K562 (cell line): ENCODE results near the gene NCL. TPM values are rescaled to one million over a fixed set of nuclear protein-coding genes. Genes with fewer than 3 reads are reported as not detected.
"Not testable (repeated sequence)": the region's sequence is repeated elsewhere in the genome, so short reads cannot be mapped to it uniquely, and the experiment has no call there.

Experiments
- ATAC-seq: fragments of 200-7000 bp; cut with Tn5 transposase; 3 replicates; pipeline ENCODE4 v1.9.1; 2020; ENCODE audit warnings: moderate library complexity
- BruUV-seq: library from RNA; stranded (reverse); fragments of 400-500 nt; replicated peaks from 2 replicates; lab custom pipeline; 2021; lab: Mats Ljungman, UMichigan
- CTCF ChIA-PET: fragments of 300-600 bp; formaldehyde crosslinking; extraction: SDS; loops from one replicate; lab custom pipeline; 2021; ENCODE audit warnings: low intra/inter-chr PET ratio; lab: Yijun Ruan, JAX
- POLR2A ChIA-PET: fragments of 300-600, 350-650 bp; sonication (Branson Sonifier 250); formaldehyde crosslinking; extraction: SDS; loops from one replicate; lab custom pipeline; 2021; ENCODE audit warnings: antibody characterized with exemption, inconsistent platforms; lab: Yijun Ruan, JAX
- DNase-seq, 4 experiments: peaks; one replicate each; pipeline versions ENCODE4 v3.0.0 to v3.0.0-alpha.2; 2011 to 2018; ENCODE audit warnings: low spot score in 3 of 4, mixed read lengths in 3 of 4; ENCODE audit errors: extremely low read depth in 1 of 4
- FAIRE-seq: peaks from 2 replicates; lab custom pipeline; 2011; peaks lifted over from hg19 to GRCh38; lab: Jason Lieb, UNC
- H2AFZ ChIP-seq: 2 replicates; pipeline ENCODE4 v1.6.0; 2011; ENCODE audit warnings: low read depth, low read length, control low read depth, inconsistent platforms
- H3K27ac ChIP-seq: fragments of 200-600 bp; 3 replicates; pipeline ENCODE4 v1.8.0; 2011; ENCODE audit warnings: low read depth, mild to moderate bottlenecking, control low read depth, inconsistent platforms, low read length, moderate library complexity, mixed read lengths; ENCODE audit errors: extremely low read depth
- H3K27me3 ChIP-seq, 2 experiments: fragments of 300-600 bp in 1 of 2; 2 replicates in 1 of 2; 3 replicates in 1 of 2; pipeline versions ENCODE4 v1.6.0 to v1.8.0; 2011; ENCODE audit warnings: inconsistent platforms in 2 of 2, low read length in 2 of 2, mild to moderate bottlenecking in 1 of 2, mixed read lengths in 1 of 2, moderate library complexity in 1 of 2; ENCODE audit not compliant: control insufficient read depth in 2 of 2, insufficient read depth in 2 of 2
- H3K36me3 ChIP-seq: fragments of 300-600 bp; 3 replicates; pipeline ENCODE4 v1.8.0; 2011; ENCODE audit warnings: mild to moderate bottlenecking, low read length, inconsistent platforms; ENCODE audit not compliant: control insufficient read depth, insufficient read depth
- H3K4me1 ChIP-seq, 2 experiments: fragments of 200-600 bp in 1 of 2; replicated peaks in 1 of 2; 2 replicates in 1 of 2; 3 replicates in 1 of 2; pipeline versions ENCODE4 v1.5.1 to v1.8.0; 2011; ENCODE audit warnings: inconsistent platforms in 2 of 2, low read length in 2 of 2, mild to moderate bottlenecking in 1 of 2, mixed read lengths in 1 of 2, moderate library complexity in 1 of 2; ENCODE audit not compliant: control insufficient read depth in 2 of 2, insufficient read depth in 2 of 2
- H3K4me2 ChIP-seq: 2 replicates; pipeline ENCODE4 v1.6.1; 2011; ENCODE audit warnings: low read length, control low read depth, inconsistent platforms, mixed read lengths; ENCODE audit not compliant: insufficient read depth
- H3K4me3 ChIP-seq: fragments of 200-600 bp; sonication (generic), shearing (Covaris generic); 2 replicates; pipeline ENCODE4 v1.5.1; 2016; ENCODE audit warnings: control low read depth, inconsistent platforms
- H3K79me2 ChIP-seq: fragments of 200-600 bp; 3 replicates; pipeline ENCODE4 v1.8.0; 2011; ENCODE audit warnings: low read length, inconsistent platforms; ENCODE audit not compliant: control insufficient read depth, insufficient read depth
- H3K9ac ChIP-seq, 2 experiments: 2 replicates each; pipeline versions ENCODE4 v1.6.0 to v1.6.1; 2011; ENCODE audit warnings: low read depth in 2 of 2, low read length in 2 of 2, control low read depth in 1 of 2, inconsistent platforms in 1 of 2, mild to moderate bottlenecking in 1 of 2, mixed read lengths in 1 of 2; ENCODE audit not compliant: insufficient read depth in 1 of 2
- H3K9me1 ChIP-seq: one replicate; pipeline ENCODE4 v1.6.0; 2011; ENCODE audit warnings: inconsistent platforms, mild to moderate bottlenecking, low read length, moderate library complexity; ENCODE audit not compliant: control insufficient read depth, insufficient read depth
- H3K9me3 ChIP-seq: replicated peaks from 2 replicates; pipeline ENCODE4 v1.5.1; 2011; ENCODE audit warnings: low read depth, low read length, inconsistent platforms; ENCODE audit not compliant: control insufficient read depth, insufficient read depth
- H4K20me1 ChIP-seq: replicated peaks from 2 replicates; pipeline ENCODE4 v1.6.1; 2011; ENCODE audit warnings: low read length, inconsistent platforms, mixed read lengths; ENCODE audit not compliant: control insufficient read depth, insufficient read depth
- TRIM28 ChIP-seq: fragments of 450-650 bp; IDR thresholded peaks from 2 replicates; pipeline ENCODE4 v1.6.1; 2017
- WGBS: fragments of 100-300 bp; shearing (Covaris generic); methylation state at CpG from one replicate; pipeline ENCODE4 v1.1.6; 2016; ENCODE audit warnings: low coverage, mixed read lengths; ENCODE audit not compliant: insufficient coverage; ENCODE audit errors: missing lambda C conversion rate; 5-methylcytosine and 5-hydroxymethylcytosine counted together
- in situ Hi-C: fragments of 300-500 bp; cut with MboI; formaldehyde crosslinking; loops from 4 replicates; pipeline ENCODE4 v1.15.0; 2018; ENCODE audit warnings: inconsistent platforms, mixed read lengths
- intact Hi-C: fragments of 100-400 bp; cut with micrococcal nuclease; formaldehyde crosslinking; loops from 2 replicates; pipeline ENCODE4 v1.14.2; 2022
- polyA plus RNA-seq, 8 experiments: library from polyadenylated mRNA; depleted of rRNA in 4 of 8; stranded (reverse) in 5 of 8; unstranded in 3 of 8; fragments of >200 nt; fragmentation: Nextera tagmentation in 2 of 8; fragmentation: Illumina TruSeq in 1 of 8; extraction: Ambion mirVana in 2 of 8; extraction: Trizol in 1 of 8; gene quantifications; 2 replicates each; pipeline versions ENCODE4 v1.2.1 to v1.2.3, GENCODE V29; 2011 to 2014; ENCODE audit warnings: inconsistent platforms in 1 of 8, missing spikeins in 1 of 8
- total RNA-seq, 7 experiments: library from RNA; depleted of rRNA in 6 of 7; stranded (reverse); fragments of >200 nt in 6 of 7; fragmentation: Illumina TruSeq in 2 of 7; extraction: Trizol in 2 of 7; gene quantifications; 2 replicates each; pipeline versions ENCODE4 v1.2.1 to v1.2.3, GENCODE V29; 2011 to 2021; ENCODE audit warnings: low replicate concordance in 1 of 7

NCL gene
- total and polyA plus RNA-seq, 9 of the 15 experiments (the other 6 are each of a cell fraction or from before 2014, with no cell fraction given): 80.9 to 732 (median 361) TPM

DNA sequence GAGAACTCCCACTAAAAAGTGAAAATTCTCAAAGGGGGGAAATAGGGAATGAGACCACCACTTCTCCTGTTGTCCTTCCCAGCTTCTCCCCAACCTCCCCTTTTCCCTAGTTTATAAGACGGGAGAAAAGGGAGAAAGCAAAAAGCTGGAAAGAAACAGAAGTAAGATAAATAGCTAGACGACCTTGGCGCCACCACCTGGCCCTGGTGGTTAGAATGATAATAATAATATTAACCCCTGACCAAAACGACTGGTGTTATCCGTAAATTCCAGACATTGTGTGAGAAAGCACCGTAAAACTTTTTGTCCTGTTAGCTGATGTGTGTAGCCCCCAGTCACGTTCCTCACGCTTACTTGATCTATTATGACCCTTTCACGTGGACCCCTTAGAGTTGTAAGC lies 56.0 kb downstream of the NCL start:
- DNase-seq, H3K4me1 ChIP-seq, POLR2A ChIA-PET, H3K4me3 ChIP-seq, in situ Hi-C loops, H3K79me2 ChIP-seq, H3K9ac ChIP-seq, H3K4me2 ChIP-seq, H3K9me3 ChIP-seq, H3K27me3 ChIP-seq, H2AFZ ChIP-seq, FAIRE-seq, H3K36me3 ChIP-seq, ATAC-seq, H3K9me1 ChIP-seq, H3K27ac ChIP-seq, H4K20me1 ChIP-seq, BruUV-seq: not testable (repeated sequence)
- CTCF ChIA-PET: interaction anchor here (0.6 kb wide), 1 partner anchor 221 kb away, joined by 4 read pairs; no protein-coding TSS in a partner anchor
- 0 out of 2 replicates have a peak, but pooled peaks have one; percentile 22 for TF ChIP-seq TRIM28
- intact Hi-C loops: loop anchor here (10.0 kb wide), 1 partner anchor 114 kb away; no protein-coding TSS in a partner anchor
- WGBS: 8% methylated on average over 7 of the region's 9 CpGs

DNA sequence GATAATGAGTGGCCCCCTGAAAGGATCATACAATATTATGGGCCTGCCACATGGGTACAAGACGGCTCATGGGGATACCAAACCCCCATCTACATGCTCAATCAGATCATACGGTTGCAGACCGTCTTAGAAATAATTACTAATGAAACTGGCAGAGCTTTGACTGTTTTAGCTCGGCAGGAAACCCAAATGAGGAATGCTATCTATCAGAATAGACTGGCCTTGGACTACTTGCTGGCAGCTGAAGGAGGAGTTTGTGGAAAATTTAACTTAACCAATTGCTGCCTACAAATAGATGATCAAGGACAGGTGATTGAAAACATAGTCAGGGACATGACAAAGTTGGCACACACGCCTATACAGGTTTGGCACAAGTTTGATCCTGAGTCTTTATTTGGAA lies 56.6 kb downstream of the NCL start:
- H3K4me3 ChIP-seq, BruUV-seq, H3K36me3 ChIP-seq, H2AFZ ChIP-seq, H3K9ac ChIP-seq, H3K27ac ChIP-seq, H3K9me3 ChIP-seq, in situ Hi-C loops, FAIRE-seq, H3K27me3 ChIP-seq, H3K9me1 ChIP-seq, H3K79me2 ChIP-seq, ATAC-seq, DNase-seq, H3K4me1 ChIP-seq, H3K4me2 ChIP-seq, H4K20me1 ChIP-seq, POLR2A ChIA-PET: not testable (repeated sequence)
- CTCF ChIA-PET: interaction anchor here (0.6 kb wide), 1 partner anchor 221 kb away, joined by 4 read pairs; no protein-coding TSS in a partner anchor
- intact Hi-C loops: loop anchor here (10.0 kb wide), 1 partner anchor 113 kb away; no protein-coding TSS in a partner anchor
- 6% methylated on average over 5 of the region's 5 CpGs for WGBS
